K562 (cell line): ENCODE data around the gene PRKRIP1. TPM values are rescaled to one million over a fixed set of nuclear protein-coding genes. Genes with fewer than 3 reads are reported as not detected.

ENCODE experiments used
- BCOR ChIP-seq: fragments of 450-650 bp; IDR thresholded peaks from 2 replicates; pipeline ENCODE4 v1.6.1; 2016
- HMGN3 ChIP-seq: IDR thresholded peaks from 2 replicates; pipeline ENCODE4 v1.6.1; 2011; ENCODE audit warnings: borderline replicate concordance, low read depth, mild to moderate bottlenecking, mixed read lengths, low read length; ENCODE audit not compliant: insufficient read length; ENCODE audit errors: extremely low read depth
- HOMEZ ChIP-seq: fragments of 250-450 bp; sonication (Bioruptor Pico); IDR thresholded peaks from 2 replicates; pipeline ENCODE4 v1.4.0; 2020; ENCODE audit warnings: mild to moderate bottlenecking, moderate library complexity
- PHTF2 ChIP-seq: fragments of 250-450 bp; sonication (Bioruptor Pico); IDR thresholded peaks from 2 replicates; pipeline ENCODE4 v1.5.0; 2021; ENCODE audit warnings: mild to moderate bottlenecking
- POLR3A ChIP-seq: IDR thresholded peaks from 2 replicates; pipeline ENCODE4 v1.6.1; 2011; ENCODE audit warnings: borderline replicate concordance, mild to moderate bottlenecking, moderate library complexity; ENCODE audit not compliant: insufficient read length, insufficient read depth; ENCODE audit errors: extremely low read depth
- PTRF ChIP-seq: fragments of 450-650 bp; IDR thresholded peaks from 2 replicates; pipeline ENCODE4 v1.6.1; 2016; ENCODE audit warnings: mild to moderate bottlenecking, missing genetic modification characterization, missing compliant biosample characterization
- RAD21 ChIP-seq, 2 experiments: fragments of 250-450 bp in 1 of 2; fragments of 450-650 bp in 1 of 2; sonication (Bioruptor Pico) in 1 of 2; formaldehyde crosslinking in 1 of 2; IDR thresholded peaks in 1 of 2; conservative IDR thresholded peaks in 1 of 2; 2 replicates each; pipeline versions ENCODE4 v1.4.0 to v1.8.0; 2020 to 2022; ENCODE audit warnings: mild to moderate bottlenecking in 2 of 2, moderate library complexity in 1 of 2
- ZMIZ1 ChIP-seq, 2 experiments: fragments of 150-350 bp in 1 of 2; IDR thresholded peaks; 2 replicates each; pipeline ENCODE4 v1.6.1; 2012 to 2016; ENCODE audit warnings: low read depth in 2 of 2, low read length in 2 of 2, mild to moderate bottlenecking in 1 of 2, moderate library complexity in 1 of 2
- ZNF408 ChIP-seq: fragments of 250-450 bp; sonication (Bioruptor Pico); IDR thresholded peaks from 2 replicates; pipeline ENCODE4 v1.4.0; 2020; ENCODE audit warnings: low read depth, mild to moderate bottlenecking, moderate library complexity
- ZNF444 ChIP-seq: fragments of 250-450 bp; sonication (Bioruptor Pico); IDR thresholded peaks from 2 replicates; pipeline ENCODE4 v1.4.0; 2020; ENCODE audit warnings: mild to moderate bottlenecking, moderate library complexity
- ZNF512 ChIP-seq: IDR thresholded peaks from 2 replicates; pipeline ENCODE4 v1.6.1; 2016; ENCODE audit warnings: missing genetic modification characterization, missing compliant biosample characterization
- ZNF740 ChIP-seq, 3 experiments: fragments of 200-800 bp in 1 of 3; sonication (Bioruptor generic) in 1 of 3; sonication (generic) in 1 of 3; formaldehyde crosslinking in 1 of 3; IDR thresholded peaks; 2 replicates each; pipeline versions ENCODE4 v1.6.1 to v1.8.0; 2016 to 2022; ENCODE audit warnings: mild to moderate bottlenecking in 2 of 3, missing compliant biosample characterization in 2 of 3, missing genetic modification characterization in 2 of 3, missing genetic modification reagents in 1 of 3
- ZNF780A ChIP-seq: fragments of 250-450 bp; sonication (Bioruptor Pico); IDR thresholded peaks from 2 replicates; pipeline ENCODE4 v1.5.0; 2021; ENCODE audit warnings: mild to moderate bottlenecking
- ZSCAN29 ChIP-seq: fragments of 450-650 bp; IDR thresholded peaks from 2 replicates; pipeline ENCODE4 v1.6.1; 2017
- polyA plus RNA-seq, 8 experiments: library from polyadenylated mRNA; depleted of rRNA in 4 of 8; stranded (reverse) in 5 of 8; unstranded in 3 of 8; fragments of >200 nt; fragmentation: Nextera tagmentation in 2 of 8; fragmentation: Illumina TruSeq in 1 of 8; extraction: Ambion mirVana in 2 of 8; extraction: Trizol in 1 of 8; gene quantifications; 2 replicates each; pipeline versions ENCODE4 v1.2.1 to v1.2.3, GENCODE V29; 2011 to 2014; ENCODE audit warnings: inconsistent platforms in 1 of 8, missing spikeins in 1 of 8
- total RNA-seq, 7 experiments: library from RNA; depleted of rRNA in 6 of 7; stranded (reverse); fragments of >200 nt in 6 of 7; fragmentation: Illumina TruSeq in 2 of 7; extraction: Trizol in 2 of 7; gene quantifications; 2 replicates each; pipeline versions ENCODE4 v1.2.1 to v1.2.3, GENCODE V29; 2011 to 2021; ENCODE audit warnings: low replicate concordance in 1 of 7

PRKRIP1 gene
- total and polyA plus RNA-seq, 9 of the 15 experiments (the other 6 are each of a cell fraction or from before 2014, with no cell fraction given): 14.9 to 52.1 (median 19.8) TPM

- TF ChIP-seq ZMIZ1 (IDR thresholded peaks at IDR 0.05; ENCODE audit: low read depth in 2 of 2, low read length in 2 of 2): no peak
- no peak for TF ChIP-seq PTRF (tag)
- TF ChIP-seq ZNF408: no peak
- no peak for TF ChIP-seq PHTF2
- no peak for TF ChIP-seq HMGN3
- TF ChIP-seq POLR3A: no peak
- TF ChIP-seq RAD21 (CRISPR knock-in tag; conservative IDR thresholded peaks at IDR 0.05 in 1 of 2, IDR thresholded peaks at IDR 0.05 in 1 of 2): peak in 1 of 2 experiments; percentile 25; a peak in 1 of 4 replicates
- no peak for TF ChIP-seq ZNF444 (CRISPR knock-in tag)
- no peak for TF ChIP-seq HOMEZ (CRISPR knock-in tag)
- no peak for TF ChIP-seq ZSCAN29
- TF ChIP-seq ZNF740 (CRISPR knock-in tag; IDR thresholded peaks at IDR 0.05): peak; percentile 69
- no peak for TF ChIP-seq ZNF740 (tag; IDR thresholded peaks at IDR 0.05)
- 0 out of 2 replicates have a peak, but pooled peaks have one; percentile 37 for TF ChIP-seq BCOR
- no peak for TF ChIP-seq ZNF512 (tag)
- no peak for TF ChIP-seq ZNF780A (CRISPR knock-in tag)
These were observed 44.0 kb downstream of the PRKRIP1 start (continued) for GRCh38 chr7:102439963-102440795.
